ENCODE data around the gene WNT11.

GRCh38 chr11:76153571-76153923, 52.8 kb downstream of the WNT11 start:
- no peak for TF ChIP-seq CTCF (IDR thresholded peaks at IDR 0.05; ENCODE audit: low read depth, low read length)
- TF ChIP-seq POLR2A (IDR thresholded peaks at IDR 0.05; ENCODE audit: extremely low read depth, insufficient read length) = no peak
- TF ChIP-seq MAX (IDR thresholded peaks at IDR 0.05; ENCODE audit: low read depth, low read length) = no peak
- no peak for TF ChIP-seq MYC (IDR thresholded peaks at IDR 0.05; ENCODE audit: low read depth, low read length)
